Measurements from ENCODE around the gene TM9SF1. TPM values are rescaled to one million over a fixed set of nuclear protein-coding genes. Genes with fewer than 3 reads are reported as not detected.
A peak's percentile ranks its signal among the peaks of the same experiment; 100 is the strongest.

The TM9SF1 gene
- total RNA-seq, 5 donors from 2014 or later (not counting 1 experiment from before 2014, with no cell fraction given), result 19.0 to 29.5 (median 21.8) TPM

DNA sequence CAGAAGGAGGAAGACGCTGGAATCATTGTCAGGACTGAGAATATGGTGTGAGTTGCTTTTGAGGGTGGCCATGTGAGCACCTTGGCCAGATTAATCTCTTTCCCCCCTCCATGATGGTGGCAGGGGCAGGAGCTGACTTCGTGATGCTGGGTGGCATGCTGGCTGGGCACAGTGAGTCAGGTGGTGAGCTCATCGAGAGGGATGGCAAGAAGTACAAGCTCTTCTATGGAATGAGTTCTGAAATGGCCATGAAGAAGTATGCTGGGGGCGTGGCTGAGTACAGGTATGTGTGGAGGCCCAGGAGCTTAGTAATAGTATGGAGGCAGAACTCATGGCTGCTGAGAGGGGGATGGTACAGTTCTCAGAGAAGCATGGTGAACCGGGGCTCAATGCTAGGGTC is 42.9 kb upstream of the TM9SF1 start:
- Mint-ChIP-seq H3K36me3 (peaks cover 54% of the 10 kb centered on the region), H3K4me1 (peaks cover 80 to 85% (median 83%) of the 10 kb centered on the region in 3 donors), H3K27me3 (no peaks in the 10 kb centered on the region), H3K27ac (peak overlapping the region; percentile 7 to 84), H3K9me3 (no peaks in the 10 kb centered on the region), H3K4me3 (no peak overlapping the region)
- peaks cover 11 to 67% of the 10 kb centered on the region in 2 donors for H3K36me3 ChIP-seq (ENCODE audit: control insufficient read depth in 2 of 2, extremely low read depth in 1 of 2, insufficient read depth in 1 of 2, low read length in 1 of 2)
- no peak for DNase-seq
- 96% methylated on average over 3 of the region's 5 CpGs for WGBS (ENCODE audit: insufficient coverage)
- POLR2A ChIA-PET, result interaction anchor here in 1 of 2 donors (0.5 to 0.6 kb wide), 2 partner anchors 9 to 204 kb away, joined by 3 to 6 read pairs; partner anchors contain the start of gene SDR39U1
- H3K27me3 ChIP-seq (replicated peaks in 1 of 2; ENCODE audit: control insufficient read depth in 2 of 2, extremely low read depth in 1 of 2, insufficient read depth in 2 of 2, low read length in 1 of 2), result no peaks in the 10 kb centered on the region
- no peak for ATAC-seq (replicated peaks in 1 of 4)
- peaks cover 33 to 53% of the 10 kb centered on the region in 2 experiments for H3K4me1 ChIP-seq (ENCODE audit: control insufficient read depth in 1 of 2, extremely low read depth in 1 of 2, insufficient read depth in 2 of 2, low read length in 2 of 2)
- H3K4me3 ChIP-seq (ENCODE audit: control insufficient read depth in 1 of 2, extremely low read depth in 1 of 2, low read length in 1 of 2), result no peak overlapping the region
- CTCF ChIA-PET, result interaction anchor here in 1 of 2 donors (0.7 kb wide), 1 partner anchor 194 kb away, joined by 3 read pairs; no protein-coding TSS in a partner anchor
- no peaks in the 10 kb centered on the region for H3K9me3 ChIP-seq
- H3K27ac ChIP-seq (ENCODE audit: low read length), result no peak overlapping the region

DNA sequence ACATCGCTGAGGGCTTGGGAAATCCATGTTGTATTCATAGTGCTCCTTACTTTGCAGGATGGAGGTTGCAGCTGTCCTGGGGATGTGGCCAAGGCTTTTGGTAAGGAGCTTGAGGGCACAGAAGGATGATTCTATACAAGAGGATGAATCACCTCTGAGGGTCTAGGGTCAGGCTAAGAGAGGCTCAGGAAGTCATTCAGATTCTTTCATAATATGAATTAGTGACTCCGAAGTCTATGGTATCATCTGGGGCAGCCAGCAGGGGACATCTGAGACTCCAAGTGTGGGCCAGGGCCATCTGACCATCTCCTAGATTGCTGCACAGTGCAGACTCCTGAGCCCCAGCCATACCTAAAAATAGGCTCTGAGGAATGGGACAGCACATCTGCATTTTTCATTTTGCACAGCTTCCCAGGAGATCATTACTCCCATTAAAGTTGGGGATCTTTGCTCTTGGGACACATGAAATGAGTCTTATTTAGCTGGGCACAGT is 42.3 kb upstream of the TM9SF1 start:
- H3K36me3 ChIP-seq (ENCODE audit: control insufficient read depth in 2 of 2, extremely low read depth in 1 of 2, insufficient read depth in 1 of 2, low read length in 1 of 2), result peaks cover 11 to 67% of the 10 kb centered on the region in 2 donors
- H3K27ac Mint-ChIP-seq, result no peak overlapping the region
- no peaks in the 10 kb centered on the region for H3K9me3 ChIP-seq
- no peak overlapping the region for H3K4me3 ChIP-seq (ENCODE audit: control insufficient read depth in 1 of 2, extremely low read depth in 1 of 2, low read length in 1 of 2)
- ChIA-PET POLR2A (interaction anchor here in 1 of 2 donors (0.6 kb wide), 1 partner anchor 205 kb away, joined by 6 read pairs; the partner anchor contains the start of gene SDR39U1), CTCF (no interaction called here)
- peaks cover 54% of the 10 kb centered on the region for H3K36me3 Mint-ChIP-seq
- no peak for ATAC-seq (replicated peaks in 1 of 4)
- peaks cover 79 to 86% (median 86%) of the 10 kb centered on the region in 3 donors for H3K4me1 Mint-ChIP-seq
- H3K27me3 ChIP-seq (replicated peaks in 1 of 2; ENCODE audit: control insufficient read depth in 2 of 2, extremely low read depth in 1 of 2, insufficient read depth in 2 of 2, low read length in 1 of 2), result no peaks in the 10 kb centered on the region
- no peak overlapping the region for H3K27ac ChIP-seq (ENCODE audit: low read length)
- H3K4me1 ChIP-seq (ENCODE audit: control insufficient read depth in 1 of 2, extremely low read depth in 1 of 2, insufficient read depth in 2 of 2, low read length in 2 of 2), result peaks cover 35 to 54% of the 10 kb centered on the region in 2 experiments
- no peaks in the 10 kb centered on the region for H3K27me3 Mint-ChIP-seq
- DNase-seq, result no peak
- no peaks in the 10 kb centered on the region for H3K9me3 Mint-ChIP-seq
- WGBS (ENCODE audit: insufficient coverage), result 95% methylated on average over 2 of the region's 2 CpGs
- peak overlapping the region in 1 of 3 donors; percentile 9 for H3K4me3 Mint-ChIP-seq

DNA sequence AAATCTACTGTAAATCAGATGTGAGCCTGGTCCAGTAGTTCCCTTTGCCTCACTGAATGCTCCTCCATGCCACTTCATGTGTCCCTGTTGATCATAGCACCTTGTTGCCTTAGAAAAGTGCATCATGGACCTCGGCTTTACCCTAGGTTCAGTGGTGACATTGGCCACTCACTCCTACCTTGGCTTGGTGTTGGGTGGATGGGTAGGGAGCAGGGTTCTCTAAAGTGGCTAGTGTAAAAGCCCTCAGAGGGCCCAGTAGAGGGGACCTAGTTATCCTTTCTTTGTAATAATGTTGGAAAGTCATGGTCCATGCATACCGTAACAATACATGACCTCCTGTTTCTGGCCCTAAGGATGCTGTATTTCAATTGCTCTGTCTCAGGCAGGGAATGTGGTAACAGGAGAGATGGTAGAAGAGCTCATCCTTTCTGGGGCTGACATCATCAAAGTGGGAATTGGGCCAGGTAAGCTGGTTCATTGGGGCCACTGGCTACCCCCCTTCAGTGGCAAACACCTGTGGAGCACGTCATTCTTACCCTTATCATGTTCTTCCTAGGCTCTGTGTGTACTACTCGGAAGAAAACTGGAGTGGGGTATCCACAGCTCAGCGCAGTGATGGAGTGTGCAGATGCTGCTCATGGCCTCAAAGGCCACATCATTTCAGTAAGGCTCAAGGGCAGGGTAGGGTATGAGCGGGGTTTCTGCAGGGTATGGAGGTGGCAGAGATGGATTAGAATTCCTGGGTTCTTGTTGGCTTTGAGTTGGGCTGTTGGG is 41.6 kb upstream of the TM9SF1 start:
- H3K36me3 ChIP-seq (ENCODE audit: control insufficient read depth in 2 of 2, extremely low read depth in 1 of 2, insufficient read depth in 1 of 2, low read length in 1 of 2), result peaks cover 11 to 67% of the 10 kb centered on the region in 2 donors
- CTCF ChIA-PET, result no interaction called here
- H3K27me3 ChIP-seq (replicated peaks in 1 of 2; ENCODE audit: control insufficient read depth in 2 of 2, extremely low read depth in 1 of 2, insufficient read depth in 2 of 2, low read length in 1 of 2), result no peaks in the 10 kb centered on the region
- Mint-ChIP-seq H3K27ac (no peak overlapping the region), H3K27me3 (no peaks in the 10 kb centered on the region), H3K4me3 (no peak overlapping the region), H3K9me3 (no peaks in the 10 kb centered on the region), H3K36me3 (peaks cover 54% of the 10 kb centered on the region), H3K4me1 (peaks cover 74 to 84% (median 84%) of the 10 kb centered on the region in 3 donors)
- H3K4me1 ChIP-seq (ENCODE audit: control insufficient read depth in 1 of 2, extremely low read depth in 1 of 2, insufficient read depth in 2 of 2, low read length in 2 of 2), result peaks cover 34 to 53% of the 10 kb centered on the region in 2 experiments
- WGBS (ENCODE audit: insufficient coverage), result 100% methylated on average over 2 of the region's 6 CpGs
- no peaks in the 10 kb centered on the region for H3K9me3 ChIP-seq
- ATAC-seq (replicated peaks in 1 of 4), result no peak
- H3K27ac ChIP-seq (ENCODE audit: low read length), result no peak overlapping the region
- no peak overlapping the region for H3K4me3 ChIP-seq (ENCODE audit: control insufficient read depth in 1 of 2, extremely low read depth in 1 of 2, low read length in 1 of 2)
- no peak for DNase-seq
- POLR2A ChIA-PET, result interaction anchor here (0.5 to 0.6 kb wide), 2 partner anchors 46 to 122 kb away, joined by 3 to 5 read pairs; partner anchors contain the start of genes DCAF11 (in 1 of the 2) and NRL (in 1 of the 2)

DNA sequence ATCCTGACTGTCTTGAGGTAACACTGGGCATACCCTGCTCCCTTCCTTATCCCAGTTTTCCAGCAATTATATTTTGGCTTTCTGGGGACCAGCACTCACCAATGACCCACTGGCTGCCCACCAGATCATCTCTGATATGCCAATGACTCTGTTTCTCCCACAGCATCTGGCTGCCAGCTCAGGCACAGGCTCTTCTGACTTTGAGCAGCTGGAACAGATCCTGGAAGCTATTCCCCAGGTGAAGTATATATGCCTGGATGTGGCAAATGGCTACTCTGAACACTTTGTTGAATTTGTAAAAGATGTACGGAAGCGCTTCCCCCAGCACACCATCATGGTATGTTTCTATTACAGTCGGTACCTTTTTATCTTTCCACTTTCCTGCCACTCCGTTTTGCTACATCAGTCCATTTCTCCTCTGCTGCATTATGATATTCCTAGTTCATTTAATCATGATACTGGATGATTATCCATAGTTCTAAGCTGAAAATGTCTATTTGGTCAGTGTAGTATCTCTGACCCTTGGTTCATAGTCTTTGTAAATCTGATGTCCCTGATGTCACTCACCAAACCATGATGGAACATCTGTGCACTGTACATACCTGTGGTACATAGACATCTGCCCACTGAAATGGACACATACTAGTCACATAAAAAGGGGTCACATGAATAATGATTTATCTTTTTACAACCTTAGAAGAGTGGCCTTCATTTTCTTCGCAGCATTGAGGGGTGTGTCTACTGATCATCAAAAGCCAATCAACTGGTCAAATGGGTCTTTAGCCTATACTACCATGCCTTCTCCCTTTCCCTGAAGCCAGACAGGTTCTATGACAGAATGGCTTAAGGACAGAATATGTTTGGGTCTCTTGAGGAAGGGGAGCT is 40.8 kb upstream of the TM9SF1 start:
- POLR2A ChIA-PET, result interaction anchor here (0.5 to 0.6 kb wide), 2 partner anchors 45 to 121 kb away, joined by 3 to 5 read pairs; partner anchors contain the start of genes DCAF11 (in 1 of the 2) and NRL (in 1 of the 2)
- Histone ChIP-seq H3K27ac (ENCODE audit: low read length) (no peak overlapping the region), H3K9me3 (no peaks in the 10 kb centered on the region), H3K36me3 (ENCODE audit: control insufficient read depth in 2 of 2, extremely low read depth in 1 of 2, insufficient read depth in 1 of 2, low read length in 1 of 2) (peaks cover 11 to 66% of the 10 kb centered on the region in 2 donors), H3K27me3 (replicated peaks in 1 of 2; ENCODE audit: control insufficient read depth in 2 of 2, extremely low read depth in 1 of 2, insufficient read depth in 2 of 2, low read length in 1 of 2) (no peaks in the 10 kb centered on the region), H3K4me3 (ENCODE audit: control insufficient read depth in 1 of 2, extremely low read depth in 1 of 2, low read length in 1 of 2) (no peak overlapping the region), H3K4me1 (ENCODE audit: control insufficient read depth in 1 of 2, extremely low read depth in 1 of 2, insufficient read depth in 2 of 2, low read length in 2 of 2) (peaks cover 35 to 53% of the 10 kb centered on the region in 2 experiments)
- Mint-ChIP-seq H3K4me1 (peaks cover 77 to 88% (median 85%) of the 10 kb centered on the region in 3 donors), H3K27ac (peak overlapping the region; percentile 65 to 97), H3K4me3 (no peak overlapping the region), H3K9me3 (no peaks in the 10 kb centered on the region), H3K36me3 (peaks cover 54% of the 10 kb centered on the region), H3K27me3 (no peaks in the 10 kb centered on the region)
- no CpG with 5 or more reads among the region's 5 CpGs for WGBS (ENCODE audit: insufficient coverage)
- no peak for ATAC-seq (replicated peaks in 1 of 4)
- CTCF ChIA-PET, result no interaction called here
- DNase-seq, result no peak

DNA sequence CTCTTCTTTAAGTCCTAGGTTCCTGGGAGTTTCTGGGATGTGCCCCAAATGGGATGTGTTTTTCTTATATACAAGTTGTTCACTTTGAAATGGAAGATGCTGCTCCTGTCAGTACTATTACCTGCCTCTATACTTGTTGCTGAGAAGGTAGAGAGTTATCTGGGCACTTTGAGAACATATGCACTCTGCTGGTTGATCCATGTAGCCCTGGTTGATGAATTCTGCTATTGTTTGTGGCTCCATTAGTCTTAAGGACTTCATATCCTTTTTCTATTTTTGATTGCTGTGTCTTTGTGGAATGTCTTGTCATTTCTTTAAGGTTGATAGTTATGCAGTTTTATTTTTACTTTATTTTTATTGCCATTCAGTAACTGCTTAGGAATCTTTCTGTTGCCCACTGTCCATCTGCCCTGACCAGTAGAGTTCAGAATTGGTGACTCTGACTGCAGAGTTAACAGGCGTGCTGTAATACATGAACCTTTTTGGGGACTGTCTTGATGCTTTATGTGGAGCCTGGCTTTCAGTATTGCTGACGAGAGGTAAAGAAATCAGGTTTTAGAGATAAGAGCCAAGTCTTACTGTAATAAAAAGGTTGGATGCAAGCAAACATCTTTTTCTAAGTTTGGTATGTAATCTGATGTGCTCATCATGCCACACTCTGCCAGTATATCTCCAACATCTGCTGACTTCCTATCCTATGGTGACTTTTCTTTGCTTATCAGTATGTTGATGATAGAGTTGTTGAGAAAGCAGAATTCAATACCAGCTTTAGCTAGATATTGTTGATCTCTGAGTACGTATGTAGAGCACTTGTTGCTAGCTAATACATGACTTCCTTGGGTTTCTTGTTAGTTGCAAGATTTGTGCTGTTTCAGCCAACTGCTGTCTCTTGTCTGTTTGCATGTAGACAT is 39.1 kb upstream of the TM9SF1 start:
- 94% methylated on average over 3 of the region's 3 CpGs for WGBS (ENCODE audit: insufficient coverage)
- Mint-ChIP-seq H3K27ac (peak overlapping the region; percentile 62 to 97), H3K9me3 (no peaks in the 10 kb centered on the region), H3K4me3 (peak overlapping the region; percentile 47 to 95 (median 83)), H3K4me1 (peaks cover 64 to 75% (median 70%) of the 10 kb centered on the region in 3 donors), H3K36me3 (peaks cover 41% of the 10 kb centered on the region), H3K27me3 (no peaks in the 10 kb centered on the region)
- H3K27me3 ChIP-seq (replicated peaks in 1 of 2; ENCODE audit: control insufficient read depth in 2 of 2, extremely low read depth in 1 of 2, insufficient read depth in 2 of 2, low read length in 1 of 2), result no peaks in the 10 kb centered on the region
- H3K4me1 ChIP-seq (ENCODE audit: control insufficient read depth in 1 of 2, extremely low read depth in 1 of 2, insufficient read depth in 2 of 2, low read length in 2 of 2), result peaks cover 20 to 48% of the 10 kb centered on the region in 2 experiments
- DNase-seq, result no peak
- no peaks in the 10 kb centered on the region for H3K9me3 ChIP-seq
- peaks cover 3 to 49% of the 10 kb centered on the region in 2 donors for H3K36me3 ChIP-seq (ENCODE audit: control insufficient read depth in 2 of 2, extremely low read depth in 1 of 2, insufficient read depth in 1 of 2, low read length in 1 of 2)
- peak overlapping the region; percentile 72 for H3K27ac ChIP-seq (ENCODE audit: low read length)
- ATAC-seq (replicated peaks in 1 of 4), result no peak
- ChIA-PET CTCF (interaction anchor here (0.6 to 2.8 kb wide), 5 partner anchors 8 to 644 kb away, joined by 3 to 9 read pairs (median 3); partner anchors contain the start of genes MDP1 (in 1 of the 2) and TINF2 (in 1 of the 2)), POLR2A (interaction anchor here in 1 of 2 donors (2.0 kb wide), 1 partner anchor 8 kb away, joined by 6 read pairs; the partner anchor contains the start of gene TINF2)
- no peak overlapping the region for H3K4me3 ChIP-seq (ENCODE audit: control insufficient read depth in 1 of 2, extremely low read depth in 1 of 2, low read length in 1 of 2)

Measured in T-cell (primary cell).